ENCODE results near the gene PBLD.
"Not testable (repeated sequence)": the region's sequence is repeated elsewhere in the genome, so short reads cannot be mapped to it uniquely, and the experiment has no call there.

The PBLD gene

GRCh38 chr10:68284062-68285001, 48.4 kb downstream of the PBLD start:
- no peak for DNase-seq (ENCODE audit: extremely low read depth in 1 of 2, low read depth in 1 of 2)

- no peak for DNase-seq (ENCODE audit: extremely low read depth in 1 of 2, low read depth in 1 of 2)
These were observed 52.0 kb downstream of the PBLD start for GRCh38 chr10:68280758-68281157.

GRCh38 chr10:68278906-68279753, 53.6 kb downstream of the PBLD start:
- DNase-seq (ENCODE audit: extremely low read depth in 1 of 2, low read depth in 1 of 2): not testable (repeated sequence)

- not testable (repeated sequence) for DNase-seq (ENCODE audit: extremely low read depth in 1 of 2, low read depth in 1 of 2)
These were observed 54.9 kb downstream of the PBLD start for GRCh38 chr10:68277814-68278213.

GRCh38 chr10:68276224-68276623, 56.5 kb downstream of the PBLD start:
- DNase-seq (ENCODE audit: extremely low read depth in 1 of 2, low read depth in 1 of 2): no peak

- DNase-seq (ENCODE audit: extremely low read depth in 1 of 2, low read depth in 1 of 2): no peak
These were observed 57.1 kb downstream of the PBLD start for GRCh38 chr10:68275600-68276126.

- no peak for DNase-seq (ENCODE audit: extremely low read depth in 1 of 2, low read depth in 1 of 2)
These were observed 59.9 kb downstream of the PBLD start for GRCh38 chr10:68272833-68273232.

- DNase-seq (ENCODE audit: extremely low read depth in 1 of 2, low read depth in 1 of 2): no peak
These were observed 61.4 kb downstream of the PBLD start for GRCh38 chr10:68271196-68271882.

GRCh38 chr10:68269562-68270290, 63.0 kb downstream of the PBLD start:
- no peak for DNase-seq (ENCODE audit: extremely low read depth in 1 of 2, low read depth in 1 of 2)

- DNase-seq (ENCODE audit: extremely low read depth in 1 of 2, low read depth in 1 of 2): no peak
These were observed 71.4 kb downstream of the PBLD start for GRCh38 chr10:68261132-68261856.

GRCh38 chr10:68253346-68253745, 79.4 kb downstream of the PBLD start:
- DNase-seq (ENCODE audit: extremely low read depth in 1 of 2, low read depth in 1 of 2): no peak

- no peak for DNase-seq (ENCODE audit: extremely low read depth in 1 of 2, low read depth in 1 of 2)
These were observed 80.9 kb downstream of the PBLD start for GRCh38 chr10:68251625-68252495.

- DNase-seq (ENCODE audit: extremely low read depth in 1 of 2, low read depth in 1 of 2): no peak
These were observed 81.6 kb downstream of the PBLD start for GRCh38 chr10:68251151-68251550.

GRCh38 chr10:68249297-68249696, 83.4 kb downstream of the PBLD start:
- DNase-seq (ENCODE audit: extremely low read depth in 1 of 2, low read depth in 1 of 2): no peak

GRCh38 chr10:68247931-68248330, 84.8 kb downstream of the PBLD start:
- DNase-seq (ENCODE audit: extremely low read depth in 1 of 2, low read depth in 1 of 2): no peak

GRCh38 chr10:68246397-68246796, 86.3 kb downstream of the PBLD start:
- not testable (repeated sequence) for DNase-seq (ENCODE audit: extremely low read depth in 1 of 2, low read depth in 1 of 2)

- no peak for DNase-seq (ENCODE audit: extremely low read depth in 1 of 2, low read depth in 1 of 2)
These were observed 90.7 kb downstream of the PBLD start for GRCh38 chr10:68242051-68242450.

GRCh38 chr10:68239596-68240150, 93.1 kb downstream of the PBLD start:
- no peak for DNase-seq (ENCODE audit: extremely low read depth in 1 of 2, low read depth in 1 of 2)
